Osteoblast (primary cell): Measurements from ENCODE around the gene RNASEL. TPM values are rescaled to one million over a fixed set of nuclear protein-coding genes. Genes with fewer than 3 reads are reported as not detected.

ENCODE experiments used
- DNase-seq: peaks from one replicate; pipeline ENCODE4 v3.0.0; 2011; ENCODE audit warnings: low spot score, mixed read lengths; ENCODE audit not compliant: insufficient read length; ENCODE audit errors: missing footprints
- H2AFZ ChIP-seq: 2 replicates; pipeline ENCODE4 v1.6.0; 2011; ENCODE audit warnings: mild to moderate bottlenecking, low read length
- H3K27ac ChIP-seq: 2 replicates; pipeline ENCODE4 v1.5.1; 2011; ENCODE audit warnings: mild to moderate bottlenecking, low read depth, low read length, moderate library complexity
- H3K27me3 ChIP-seq: 2 replicates; pipeline ENCODE4 v1.6.0; 2012; ENCODE audit warnings: mild to moderate bottlenecking, control low read depth, inconsistent platforms, low read length, moderate library complexity; ENCODE audit not compliant: insufficient read depth
- H3K36me3 ChIP-seq: 2 replicates; pipeline ENCODE4 v1.5.1; 2011; ENCODE audit warnings: mild to moderate bottlenecking, low read length, control low read depth, moderate library complexity; ENCODE audit not compliant: insufficient read depth
- H3K4me1 ChIP-seq: 2 replicates; pipeline ENCODE4 v1.5.1; 2011; ENCODE audit warnings: mild to moderate bottlenecking, low read length, control low read depth, moderate library complexity; ENCODE audit not compliant: insufficient read depth
- H3K4me2 ChIP-seq: 2 replicates; pipeline ENCODE4 v1.6.0; 2011; ENCODE audit warnings: mild to moderate bottlenecking, low read length; ENCODE audit not compliant: insufficient read depth
- H3K4me3 ChIP-seq: fragments of 200-600 bp; sonication (generic); 3 replicates; pipeline ENCODE4 v1.5.1; 2012; ENCODE audit warnings: mild to moderate bottlenecking, low read length, inconsistent platforms; ENCODE audit not compliant: insufficient read depth
- H3K79me2 ChIP-seq: 2 replicates; pipeline ENCODE4 v1.6.0; 2012; ENCODE audit warnings: mild to moderate bottlenecking, low read length, control low read depth, inconsistent platforms; ENCODE audit not compliant: insufficient read depth
- H3K9me3 ChIP-seq: 2 replicates; pipeline ENCODE4 v1.5.1; 2011; ENCODE audit warnings: low read depth, low read length, control low read depth
- H4K20me1 ChIP-seq: 2 replicates; pipeline ENCODE4 v1.6.0; 2012; ENCODE audit warnings: mild to moderate bottlenecking, low read length, control low read depth; ENCODE audit not compliant: insufficient read depth
- CTCF ChIP-seq: IDR thresholded peaks from 2 replicates; pipeline ENCODE4 v1.5.1; 2011; ENCODE audit warnings: mild to moderate bottlenecking, low read depth, low read length, moderate library complexity; ENCODE audit errors: extremely low read depth
- total RNA-seq: library from RNA; depleted of rRNA; stranded (reverse); fragments of >200 nt; gene quantifications from 2 replicates; pipeline ENCODE4 v1.2.3, GENCODE V29; 2012

RNASEL gene
- total RNA-seq, 1 donor: 7.2 TPM

GRCh38 chr1:182621906-182622305, 32.9 kb upstream of the RNASEL start:
- no peak for DNase-seq
- H2AFZ ChIP-seq: no peak overlapping the region
- H4K20me1 ChIP-seq: no peaks in the 10 kb centered on the region
- H3K4me2 ChIP-seq: no peak overlapping the region
- H3K36me3 ChIP-seq: no peaks in the 10 kb centered on the region
- no peaks in the 10 kb centered on the region for H3K79me2 ChIP-seq
- H3K4me1 ChIP-seq: no peaks in the 10 kb centered on the region
- no peaks in the 10 kb centered on the region for H3K9me3 ChIP-seq
- H3K27me3 ChIP-seq: peaks cover 4% of the 10 kb centered on the region
- H3K27ac ChIP-seq: no peak overlapping the region
- no peak overlapping the region for H3K4me3 ChIP-seq
- TF ChIP-seq CTCF: no peak

DNA sequence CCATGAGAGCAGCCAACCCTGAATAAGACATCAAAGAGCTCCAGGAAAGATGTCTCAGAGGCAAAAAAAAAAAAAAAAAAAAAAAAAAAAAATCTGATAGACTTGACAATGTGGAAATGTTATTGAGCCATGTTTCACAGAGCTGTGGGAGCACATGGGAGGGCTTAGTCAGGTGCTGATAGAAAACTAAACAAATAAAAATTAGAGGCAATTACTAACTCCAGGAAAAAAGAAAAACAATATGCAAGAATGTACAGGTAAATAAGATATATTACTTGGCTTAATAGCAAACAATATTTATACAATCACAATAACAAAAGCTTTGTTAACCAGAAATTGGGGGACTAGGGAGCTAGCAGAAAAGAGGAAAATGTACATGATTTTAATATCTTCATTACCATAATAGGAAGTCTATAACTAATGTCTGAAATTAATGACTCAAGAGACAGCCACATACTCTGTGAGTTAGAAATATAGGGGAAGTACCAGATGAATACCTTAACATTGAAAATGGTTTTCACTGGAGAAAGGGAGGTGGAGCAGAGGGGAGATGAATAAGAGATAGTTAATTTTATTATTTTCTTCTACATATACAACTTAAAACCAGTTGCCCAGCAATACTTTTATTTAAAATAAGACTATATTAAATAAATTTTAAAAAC, 32.0 kb upstream of the RNASEL start:
- no peak overlapping the region for H3K4me2 ChIP-seq
- DNase-seq: no peak
- H3K4me3 ChIP-seq: no peak overlapping the region
- no peak overlapping the region for H3K27ac ChIP-seq
- H3K79me2 ChIP-seq: no peaks in the 10 kb centered on the region
- H2AFZ ChIP-seq: no peak overlapping the region
- TF ChIP-seq CTCF: no peak
- no peaks in the 10 kb centered on the region for H4K20me1 ChIP-seq
- no peaks in the 10 kb centered on the region for H3K36me3 ChIP-seq
- no peaks in the 10 kb centered on the region for H3K4me1 ChIP-seq
- H3K27me3 ChIP-seq: peaks cover 4% of the 10 kb centered on the region
- no peaks in the 10 kb centered on the region for H3K9me3 ChIP-seq

DNA sequence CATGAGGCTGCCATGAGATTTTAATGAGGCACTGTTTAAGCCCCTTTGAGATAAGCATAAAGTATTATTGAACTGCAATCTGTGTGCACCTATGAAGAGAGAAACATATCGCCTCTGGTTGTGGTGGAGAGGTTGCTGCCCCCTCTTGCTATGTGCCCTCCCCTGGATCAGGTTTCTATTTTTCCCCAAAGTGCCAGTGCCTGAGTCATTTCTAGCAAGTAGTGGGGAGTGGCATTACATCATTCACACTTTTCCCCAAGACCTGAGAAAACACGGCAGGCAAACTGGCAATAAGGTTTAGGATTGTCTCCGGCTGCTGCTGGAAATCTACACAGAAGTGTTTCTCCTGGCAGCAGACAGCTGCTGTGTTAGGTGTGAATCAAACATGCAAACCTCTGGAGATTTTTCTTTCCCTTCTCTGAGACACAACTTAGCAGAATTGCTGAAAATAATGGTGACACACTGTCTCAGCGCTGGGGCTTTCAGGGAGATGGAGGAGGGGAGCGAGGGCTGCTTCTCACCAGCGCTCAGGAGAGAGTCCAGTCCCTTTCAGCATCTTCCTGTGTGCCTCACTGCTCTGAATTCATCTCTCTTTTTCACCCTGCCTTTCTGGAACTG, 28.8 kb upstream of the RNASEL start:
- H3K4me2 ChIP-seq: peak overlapping the region; percentile 37
- H3K36me3 ChIP-seq: no peaks in the 10 kb centered on the region
- no peak for TF ChIP-seq CTCF
- DNase-seq: peak; percentile 91
- H3K4me3 ChIP-seq: no peak overlapping the region
- H2AFZ ChIP-seq: peak overlapping the region; percentile 10
- H4K20me1 ChIP-seq: no peaks in the 10 kb centered on the region
- H3K27ac ChIP-seq: no peak overlapping the region
- H3K27me3 ChIP-seq: peaks cover 4% of the 10 kb centered on the region
- H3K4me1 ChIP-seq: peaks cover 16% of the 10 kb centered on the region
- no peaks in the 10 kb centered on the region for H3K9me3 ChIP-seq
- H3K79me2 ChIP-seq: no peaks in the 10 kb centered on the region

DNA sequence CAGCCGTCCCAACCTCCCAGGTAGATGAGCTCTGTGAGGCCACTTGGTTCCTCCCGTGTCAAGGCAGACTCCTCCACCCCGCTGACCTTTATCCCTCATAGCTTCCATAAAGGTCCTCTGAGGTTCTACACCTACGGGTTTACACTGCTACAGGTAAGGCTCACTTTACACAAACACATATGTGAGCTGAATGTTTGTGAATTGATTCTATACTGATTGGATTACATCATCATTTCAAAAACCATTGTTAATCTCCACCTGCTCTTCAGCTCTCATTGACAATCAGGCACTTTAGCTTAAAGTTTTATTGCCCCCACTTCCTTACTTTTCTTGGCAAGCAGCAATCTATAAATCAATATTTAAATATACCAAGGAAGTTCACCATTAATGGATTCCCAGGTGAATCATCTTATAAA, 28.0 kb upstream of the RNASEL start:
- Histone ChIP-seq H2AFZ (no peak overlapping the region), H3K27ac (no peak overlapping the region), H3K4me3 (no peak overlapping the region), H3K36me3 (no peaks in the 10 kb centered on the region), H3K9me3 (no peaks in the 10 kb centered on the region), H4K20me1 (no peaks in the 10 kb centered on the region), H3K27me3 (peaks cover 4% of the 10 kb centered on the region), H3K4me1 (peaks cover 16% of the 10 kb centered on the region), H3K4me2 (no peak overlapping the region), H3K79me2 (no peaks in the 10 kb centered on the region)
- TF ChIP-seq CTCF: no peak
- DNase-seq: no peak
